BJ (cell line): Measurements from ENCODE around the gene CHN2. TPM values are rescaled to one million over a fixed set of nuclear protein-coding genes. Genes with fewer than 3 reads are reported as not detected.

Experiments
- CTCF ChIA-PET: fragments of 350-600 bp; formaldehyde crosslinking; extraction: SDS; loops from one replicate; lab custom pipeline; 2021; ENCODE audit warnings: antibody characterized with exemption, inconsistent platforms; lab: Yijun Ruan, JAX
- POLR2A ChIA-PET: fragments of 300-600 bp; sonication (Branson Sonifier 250); formaldehyde crosslinking; extraction: SDS; loops from one replicate; lab custom pipeline; 2021; ENCODE audit warnings: antibody characterized with exemption; lab: Charles Lee
- DNase-seq: peaks from one replicate; pipeline ENCODE4 v3.0.0-alpha.2; 2011; ENCODE audit warnings: low read depth
- H3K27me3 ChIP-seq: 2 replicates; pipeline ENCODE4 v1.6.0; 2011; ENCODE audit warnings: low read length; ENCODE audit not compliant: control insufficient read depth, insufficient read depth
- H3K36me3 ChIP-seq: 2 replicates; pipeline ENCODE4 v1.5.1; 2011; ENCODE audit warnings: low read length; ENCODE audit not compliant: control insufficient read depth, insufficient read depth
- H3K4me3 ChIP-seq: 2 replicates; pipeline ENCODE4 v1.5.1; 2011; ENCODE audit warnings: low read depth, mild to moderate bottlenecking, control low read depth, low read length
- polyA plus RNA-seq: library from polyadenylated mRNA; depleted of rRNA; stranded (reverse); fragments of >200 nt; gene quantifications from 2 replicates; pipeline ENCODE4 v1.2.3, GENCODE V29; 2011
- TF ChIP-seq, protein P1 (sequence below): IDR thresholded peaks from 2 replicates; pipeline ENCODE4 v1.5.1; 2011; ENCODE audit warnings: low read depth, mild to moderate bottlenecking, control low read depth, inconsistent platforms, low read length, moderate library complexity; ENCODE audit not compliant: insufficient read depth

Gene CHN2
- polyA plus RNA-seq, 1 experiment, result not detected

DNA sequence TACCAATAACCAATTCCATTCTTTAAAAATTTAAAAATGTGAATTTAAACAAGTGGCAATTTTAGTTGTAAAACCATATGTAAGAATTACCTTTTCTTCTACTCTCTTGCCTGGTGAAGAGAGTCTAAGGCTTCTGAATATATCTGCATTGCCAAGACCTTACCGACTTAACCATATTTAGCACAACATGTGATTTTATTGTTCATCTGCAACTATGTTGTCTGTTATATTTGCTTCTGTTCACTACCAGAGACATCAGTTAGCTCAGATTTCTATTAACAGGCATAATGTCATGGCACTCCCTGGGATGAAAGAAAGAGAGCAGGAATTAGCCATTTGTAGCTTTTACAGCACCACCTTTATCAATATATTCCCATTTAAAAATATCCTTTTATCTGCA is 55.3 kb downstream of the CHN2 start:
- CTCF ChIA-PET, result no interaction called here
- no peak for DNase-seq
- Histone ChIP-seq H3K4me3 (no peak overlapping the region), H3K27me3 (no peaks in the 10 kb centered on the region), H3K36me3 (no peaks in the 10 kb centered on the region)
- TF ChIP-seq, protein P1, sequence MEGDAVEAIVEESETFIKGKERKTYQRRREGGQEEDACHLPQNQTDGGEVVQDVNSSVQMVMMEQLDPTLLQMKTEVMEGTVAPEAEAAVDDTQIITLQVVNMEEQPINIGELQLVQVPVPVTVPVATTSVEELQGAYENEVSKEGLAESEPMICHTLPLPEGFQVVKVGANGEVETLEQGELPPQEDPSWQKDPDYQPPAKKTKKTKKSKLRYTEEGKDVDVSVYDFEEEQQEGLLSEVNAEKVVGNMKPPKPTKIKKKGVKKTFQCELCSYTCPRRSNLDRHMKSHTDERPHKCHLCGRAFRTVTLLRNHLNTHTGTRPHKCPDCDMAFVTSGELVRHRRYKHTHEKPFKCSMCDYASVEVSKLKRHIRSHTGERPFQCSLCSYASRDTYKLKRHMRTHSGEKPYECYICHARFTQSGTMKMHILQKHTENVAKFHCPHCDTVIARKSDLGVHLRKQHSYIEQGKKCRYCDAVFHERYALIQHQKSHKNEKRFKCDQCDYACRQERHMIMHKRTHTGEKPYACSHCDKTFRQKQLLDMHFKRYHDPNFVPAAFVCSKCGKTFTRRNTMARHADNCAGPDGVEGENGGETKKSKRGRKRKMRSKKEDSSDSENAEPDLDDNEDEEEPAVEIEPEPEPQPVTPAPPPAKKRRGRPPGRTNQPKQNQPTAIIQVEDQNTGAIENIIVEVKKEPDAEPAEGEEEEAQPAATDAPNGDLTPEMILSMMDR, result no peak
- POLR2A ChIA-PET, result interaction anchor here (0.6 kb wide), 1 partner anchor 33 kb away, joined by 3 read pairs; no protein-coding TSS in a partner anchor

- TF ChIP-seq, protein P1, result no peak
- ChIA-PET CTCF (no interaction called here), POLR2A (no interaction called here)
- no peak for DNase-seq
- H3K4me3 ChIP-seq, result no peak overlapping the region
- H3K36me3 ChIP-seq, result no peaks in the 10 kb centered on the region
- H3K27me3 ChIP-seq, result no peaks in the 10 kb centered on the region
Observed at GRCh38 chr7:29253225-29253624, 58.6 kb downstream of the CHN2 start.

- H3K36me3 ChIP-seq, result no peaks in the 10 kb centered on the region
- TF ChIP-seq, protein P1, result no peak
- no peaks in the 10 kb centered on the region for H3K27me3 ChIP-seq
- ChIA-PET CTCF (no interaction called here), POLR2A (no interaction called here)
- H3K4me3 ChIP-seq, result no peak overlapping the region
- DNase-seq, result no peak
Observed at GRCh38 chr7:29254591-29254990, 60.0 kb downstream of the CHN2 start.

DNA sequence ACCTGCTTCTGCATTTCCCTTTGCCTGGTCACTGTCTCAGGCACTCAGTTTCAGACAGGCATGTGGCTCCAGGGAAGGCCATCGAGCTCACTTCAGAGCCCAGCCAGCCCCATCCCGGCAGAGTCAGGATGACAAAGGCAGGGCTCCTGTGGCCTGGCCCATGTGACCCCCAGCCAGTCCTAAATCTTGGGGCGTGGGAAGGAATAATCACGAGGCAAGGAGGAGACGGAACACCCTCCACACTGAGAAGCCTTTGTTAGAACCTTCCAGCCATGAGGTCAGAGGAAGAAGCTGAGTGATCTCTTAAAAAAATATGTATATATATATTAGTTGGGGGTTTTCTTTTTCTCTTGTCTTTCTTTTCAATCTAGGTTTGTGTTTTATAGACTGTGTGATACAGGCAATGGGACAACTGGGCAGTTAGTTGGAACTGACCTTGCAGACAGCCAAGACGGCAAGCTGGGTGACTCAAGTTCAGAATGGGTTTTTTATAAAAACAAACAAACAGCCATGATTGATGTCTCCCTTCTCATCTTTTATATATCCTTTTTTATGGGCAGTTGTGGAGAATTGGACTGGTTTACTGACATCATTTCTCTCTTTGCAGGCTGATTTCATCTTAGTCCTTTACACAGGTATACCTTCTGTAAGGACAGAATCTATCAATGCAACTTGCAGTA is 60.8 kb downstream of the CHN2 start:
- POLR2A ChIA-PET, result no interaction called here
- no peaks in the 10 kb centered on the region for H3K36me3 ChIP-seq
- no peak for DNase-seq
- CTCF ChIA-PET, result no interaction called here
- TF ChIP-seq, protein P1, result no peak
- H3K27me3 ChIP-seq, result no peaks in the 10 kb centered on the region
- H3K4me3 ChIP-seq, result no peak overlapping the region

DNA sequence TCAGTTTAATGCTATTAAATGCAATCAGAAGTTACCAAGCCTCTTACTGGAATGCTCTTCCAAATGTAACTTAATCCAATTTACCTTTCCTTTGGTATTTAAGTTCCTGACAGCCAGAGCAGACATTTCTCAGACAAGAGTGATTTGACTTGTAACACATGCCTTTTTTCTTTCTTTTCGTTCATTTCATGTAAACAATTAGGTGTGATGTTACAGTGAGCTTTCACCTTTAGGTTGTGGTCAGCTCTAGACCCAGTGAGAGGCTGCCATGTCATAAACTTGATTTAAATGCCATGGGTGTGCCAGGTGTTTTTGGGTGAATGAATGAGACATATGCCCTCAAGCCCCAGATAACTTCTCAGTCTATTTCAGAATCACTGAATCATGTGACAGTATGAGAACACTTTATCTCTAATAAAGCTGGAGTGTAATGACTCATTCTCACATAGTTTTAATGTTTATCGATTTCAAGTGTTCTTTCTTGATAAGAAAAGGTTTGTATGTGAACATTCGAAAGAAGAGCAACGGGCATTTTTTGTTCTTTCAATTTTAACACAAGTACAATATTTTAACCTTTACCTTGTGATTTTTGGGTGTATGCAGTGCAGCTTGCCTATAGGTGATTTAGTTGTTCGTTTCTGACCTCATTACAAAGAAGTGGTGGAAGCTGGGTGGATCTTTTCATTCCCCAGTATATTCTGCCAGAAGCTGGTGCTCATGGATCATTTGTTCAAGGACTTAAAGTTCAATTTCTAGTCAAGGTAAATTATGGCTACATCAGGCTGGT is 61.5 kb downstream of the CHN2 start:
- Histone ChIP-seq H3K36me3 (no peaks in the 10 kb centered on the region), H3K27me3 (no peaks in the 10 kb centered on the region), H3K4me3 (no peak overlapping the region)
- TF ChIP-seq, protein P1, result no peak
- no peak for DNase-seq
- POLR2A ChIA-PET, result no interaction called here
- CTCF ChIA-PET, result no interaction called here
